Measurements from ENCODE around the gene PLPP7.
A peak's percentile ranks its signal among the peaks of the same experiment; 100 is the strongest.
"Not testable (repeated sequence)": the region's sequence is repeated elsewhere in the genome, so short reads cannot be mapped to it uniquely, and the experiment has no call there.

PLPP7 gene

GRCh38 chr9:131337131-131337848 lies 47.8 kb downstream of the PLPP7 start:
- DNase-seq, result no peak

GRCh38 chr9:131339212-131339611 lies 49.7 kb downstream of the PLPP7 start:
- not testable (repeated sequence) for DNase-seq

GRCh38 chr9:131344931-131345535 lies 55.5 kb downstream of the PLPP7 start:
- not testable (repeated sequence) for DNase-seq

DNA sequence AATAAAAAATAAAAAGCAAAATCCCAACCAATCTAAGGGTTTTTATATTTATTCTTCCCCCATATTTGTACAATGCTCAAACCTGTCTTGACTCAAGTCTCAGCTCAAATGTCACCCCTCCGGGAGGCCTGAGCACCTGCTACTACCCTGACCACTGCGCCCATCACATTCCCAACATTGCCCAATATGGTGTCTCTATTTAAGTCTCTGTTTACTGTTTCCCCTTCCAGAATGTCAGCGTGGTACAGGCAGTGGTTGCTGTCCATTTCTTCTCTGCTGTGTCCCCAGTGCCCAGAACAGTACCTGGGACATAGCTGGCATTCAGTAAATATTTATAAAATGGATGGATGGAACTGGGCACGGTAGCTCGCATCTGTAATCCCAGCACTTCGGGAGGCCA lies 57.0 kb downstream of the PLPP7 start:
- no peak for DNase-seq

GRCh38 chr9:131347376-131348020 lies 58.0 kb downstream of the PLPP7 start:
- DNase-seq, result no peak

DNA sequence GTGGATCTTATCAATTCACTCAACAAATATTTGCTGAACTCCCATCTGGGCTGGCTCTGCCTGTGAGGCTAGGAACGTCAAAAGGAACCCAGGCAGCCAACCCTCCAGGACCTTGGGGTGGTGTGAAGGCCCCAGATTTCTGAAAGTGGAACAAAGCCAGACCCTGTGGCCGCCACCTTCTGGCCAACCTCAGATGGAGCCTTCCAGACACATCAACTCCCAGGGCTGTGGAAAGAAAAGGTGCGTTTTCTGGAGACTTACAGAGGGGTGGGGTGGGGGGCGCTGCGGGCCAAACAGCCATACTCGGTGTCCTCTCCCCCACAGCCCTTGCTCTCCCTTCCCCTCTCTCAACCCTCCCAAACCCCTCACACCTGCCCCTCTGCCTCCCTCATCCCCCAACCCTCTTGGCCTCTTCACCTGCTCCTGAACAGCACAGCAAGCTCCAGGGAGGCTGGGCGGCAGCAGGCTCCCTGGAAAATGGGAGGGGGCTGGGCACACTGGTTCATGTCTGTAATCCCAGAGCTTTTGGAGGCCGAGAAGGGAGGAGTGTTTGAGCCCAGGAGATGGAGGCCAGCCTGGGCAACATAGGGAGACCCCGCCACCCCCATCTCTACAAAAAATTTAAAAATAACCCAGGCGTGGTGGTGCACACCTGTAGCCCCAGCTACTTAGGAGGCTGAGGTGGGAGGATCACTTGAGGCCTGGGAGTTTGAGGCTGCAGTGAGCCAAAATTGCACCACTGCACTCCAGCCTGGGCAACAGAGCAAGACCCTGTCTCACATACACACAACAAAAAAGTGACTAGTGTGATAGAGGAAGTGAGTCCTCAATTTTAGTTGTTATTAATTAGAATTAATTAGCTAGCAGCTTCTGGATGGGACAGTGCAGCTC lies 59.4 kb downstream of the PLPP7 start:
- DNase-seq, result no peak

DNA sequence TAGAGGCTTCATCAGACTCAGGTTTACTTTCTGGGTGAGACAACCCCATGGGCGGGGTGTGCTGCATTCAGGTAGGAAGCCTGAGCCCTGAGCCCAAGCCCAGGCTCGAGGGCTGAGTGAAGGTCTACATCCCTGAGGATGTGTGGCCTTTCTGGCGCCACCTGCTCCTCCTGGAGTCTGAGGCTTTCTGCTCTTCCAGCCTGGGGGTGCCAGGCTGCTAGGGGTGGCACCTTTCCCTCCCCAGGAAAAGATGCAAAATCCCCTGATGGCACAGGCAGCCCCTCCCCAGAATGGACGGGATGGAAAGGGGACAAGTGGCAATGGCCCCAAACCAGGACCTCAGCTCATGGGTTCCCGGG lies 60.0 kb downstream of the PLPP7 start:
- DNase-seq, result no peak

- peak; percentile 60 for DNase-seq
Observed at GRCh38 chr9:131349881-131350563, 60.5 kb downstream of the PLPP7 start.

DNA sequence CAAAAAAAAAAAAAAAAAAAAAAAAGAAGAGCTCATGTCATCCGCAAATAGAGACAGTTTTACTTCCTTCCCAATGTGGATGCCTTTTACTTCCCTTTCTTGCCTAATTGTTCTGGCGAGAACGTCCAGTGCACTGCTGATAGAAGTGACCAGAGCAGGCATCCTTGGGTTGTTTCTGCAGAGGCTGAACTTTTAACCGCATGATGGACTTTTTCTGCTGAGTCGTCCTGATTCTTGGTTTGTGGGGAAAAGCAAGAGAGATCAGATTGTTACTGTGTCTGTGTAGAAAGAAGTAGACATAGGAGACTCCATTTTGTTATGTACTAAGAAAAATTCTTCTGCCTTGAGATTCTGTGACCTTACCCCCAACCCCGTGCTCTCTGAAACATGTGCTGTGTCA lies 67.0 kb downstream of the PLPP7 start:
- DNase-seq, result not testable (repeated sequence)

DNA sequence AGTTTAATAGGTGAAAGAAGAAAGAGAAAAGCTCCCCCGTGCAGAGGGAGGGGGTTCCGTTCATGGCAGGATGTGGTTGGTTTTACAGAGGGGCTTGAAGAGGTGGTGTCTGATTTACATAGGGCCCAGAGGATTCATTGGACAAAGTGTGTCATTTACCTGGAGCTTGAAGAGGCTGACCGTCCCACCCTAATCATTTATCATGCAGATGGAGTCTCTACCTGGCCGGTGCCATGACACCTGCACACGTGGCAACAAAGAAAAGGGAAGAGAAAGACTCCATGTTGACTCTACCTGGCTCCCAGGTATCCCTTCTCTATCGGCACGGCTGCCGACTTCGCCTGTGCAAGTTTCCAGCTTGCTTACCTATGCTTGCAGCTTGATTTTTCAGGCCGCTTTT lies 69.0 kb downstream of the PLPP7 start:
- no peak for DNase-seq
